GM20000 (cell line): ENCODE results near the gene OR7G3.

Experiments used
- DNase-seq: peaks from one replicate; pipeline ENCODE4 v3.0.0; 2012; ENCODE audit warnings: low spot score
- TF ChIP-seq, protein P1 (sequence below): IDR thresholded peaks from 2 replicates; pipeline ENCODE4 v1.5.1; 2012; ENCODE audit warnings: mild to moderate bottlenecking, control low read depth; ENCODE audit errors: extremely low read depth, missing control alignments

OR7G3 gene

DNA sequence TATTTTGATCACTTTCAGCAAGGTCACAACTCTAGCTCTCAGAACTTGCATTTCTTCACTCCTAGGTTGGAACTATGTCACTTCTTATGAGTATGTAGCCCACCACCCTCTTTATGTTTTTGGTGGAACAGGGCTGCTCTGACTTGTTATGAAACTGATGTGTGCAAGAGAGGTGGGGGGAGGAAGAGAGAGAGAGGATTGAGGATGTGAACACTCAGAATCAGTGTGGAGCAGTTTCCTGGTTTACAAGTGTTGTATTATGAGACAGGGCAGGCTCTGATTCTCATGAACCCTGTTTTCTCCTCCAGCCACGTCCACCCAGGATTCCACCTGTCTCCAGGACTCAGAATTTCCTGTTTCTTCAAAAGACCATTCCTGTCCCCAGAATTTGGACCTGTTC is 29.6 kb upstream of the OR7G3 start:
- DNase-seq, result no peak
- TF ChIP-seq, protein P1, sequence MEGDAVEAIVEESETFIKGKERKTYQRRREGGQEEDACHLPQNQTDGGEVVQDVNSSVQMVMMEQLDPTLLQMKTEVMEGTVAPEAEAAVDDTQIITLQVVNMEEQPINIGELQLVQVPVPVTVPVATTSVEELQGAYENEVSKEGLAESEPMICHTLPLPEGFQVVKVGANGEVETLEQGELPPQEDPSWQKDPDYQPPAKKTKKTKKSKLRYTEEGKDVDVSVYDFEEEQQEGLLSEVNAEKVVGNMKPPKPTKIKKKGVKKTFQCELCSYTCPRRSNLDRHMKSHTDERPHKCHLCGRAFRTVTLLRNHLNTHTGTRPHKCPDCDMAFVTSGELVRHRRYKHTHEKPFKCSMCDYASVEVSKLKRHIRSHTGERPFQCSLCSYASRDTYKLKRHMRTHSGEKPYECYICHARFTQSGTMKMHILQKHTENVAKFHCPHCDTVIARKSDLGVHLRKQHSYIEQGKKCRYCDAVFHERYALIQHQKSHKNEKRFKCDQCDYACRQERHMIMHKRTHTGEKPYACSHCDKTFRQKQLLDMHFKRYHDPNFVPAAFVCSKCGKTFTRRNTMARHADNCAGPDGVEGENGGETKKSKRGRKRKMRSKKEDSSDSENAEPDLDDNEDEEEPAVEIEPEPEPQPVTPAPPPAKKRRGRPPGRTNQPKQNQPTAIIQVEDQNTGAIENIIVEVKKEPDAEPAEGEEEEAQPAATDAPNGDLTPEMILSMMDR, result no peak

DNA sequence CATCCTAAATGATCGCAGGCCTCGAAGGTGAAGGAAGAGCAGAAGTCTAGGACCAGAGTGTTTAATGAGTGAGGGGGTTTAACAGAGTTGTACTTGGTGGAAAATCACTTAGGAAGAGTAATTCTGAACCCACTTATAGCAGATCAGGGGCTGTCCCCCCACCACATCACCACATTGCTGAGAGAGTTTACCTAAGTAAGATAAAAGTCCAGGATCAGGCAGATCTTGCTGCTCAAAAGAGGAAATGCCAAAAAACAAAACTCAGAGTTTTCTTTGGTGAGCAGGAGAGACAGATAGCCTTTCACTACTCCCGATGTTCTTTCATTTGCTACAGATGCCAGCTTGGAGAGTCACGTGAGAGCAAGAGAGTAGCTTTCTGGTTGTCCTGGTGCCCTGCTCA is 28.8 kb upstream of the OR7G3 start:
- TF ChIP-seq, protein P1, result no peak
- no peak for DNase-seq

DNA sequence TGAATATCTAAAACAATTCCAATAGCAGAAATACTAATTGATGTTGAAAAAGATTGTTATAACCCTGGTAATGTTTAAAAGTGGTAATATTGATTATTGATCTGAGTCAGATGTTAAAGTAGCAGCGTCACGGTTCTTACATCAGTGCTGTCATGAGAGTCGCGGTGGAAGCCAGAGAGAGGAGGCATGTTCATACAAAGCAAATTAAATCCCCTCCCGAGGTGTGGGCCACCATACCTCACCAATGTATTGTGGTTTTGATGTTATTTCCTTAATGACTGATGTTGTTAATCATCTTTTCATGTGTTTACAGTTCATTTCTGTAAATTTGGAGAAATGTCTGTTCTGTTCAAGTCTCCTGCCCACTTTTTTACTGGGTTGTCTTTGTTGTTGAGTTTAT is 24.6 kb upstream of the OR7G3 start:
- TF ChIP-seq, protein P1, result no peak
- no peak for DNase-seq

DNA sequence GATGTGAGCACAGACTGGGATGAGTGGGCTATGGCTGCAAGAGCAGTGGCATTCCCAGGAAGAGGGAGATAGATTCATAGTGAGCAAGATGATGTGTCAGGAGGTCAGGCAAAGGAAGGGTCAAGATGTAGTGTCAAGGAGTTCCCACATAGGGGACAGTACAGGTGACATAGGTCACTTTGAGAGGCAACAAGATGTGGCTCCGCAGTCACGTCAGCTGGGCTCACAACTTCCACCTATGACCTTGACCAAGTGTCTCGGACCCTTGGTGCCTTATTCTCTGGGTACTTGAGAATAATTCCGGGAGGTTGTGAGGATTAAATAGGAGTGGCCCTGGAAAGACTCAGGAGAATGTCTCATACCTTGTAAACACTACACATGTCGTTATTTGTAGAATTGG is 23.9 kb upstream of the OR7G3 start:
- TF ChIP-seq, protein P1, result no peak

DNA sequence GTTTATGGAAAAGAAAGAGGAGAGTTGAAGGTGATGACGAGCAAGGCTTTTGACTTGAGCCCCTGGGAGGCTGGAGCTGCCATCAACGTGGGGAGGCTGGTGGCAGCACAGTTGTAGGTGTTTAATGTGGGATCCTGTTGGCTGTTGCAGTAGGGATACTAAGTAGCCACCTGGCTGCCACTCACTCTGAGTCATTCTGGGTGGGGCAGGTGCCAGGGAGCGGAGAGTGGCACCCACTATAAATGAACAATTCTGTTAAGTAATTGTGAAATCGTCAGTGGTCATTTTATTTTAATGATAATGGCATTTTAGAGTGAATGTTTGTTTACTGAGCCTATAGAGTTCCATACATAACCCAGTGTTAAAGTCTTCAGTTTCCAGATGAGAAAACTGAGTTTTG is 23.2 kb upstream of the OR7G3 start:
- TF ChIP-seq, protein P1, result no peak

More for the DNA sequence above, 23.9 kb upstream of the OR7G3 start:
- no peak for DNase-seq

DNA sequence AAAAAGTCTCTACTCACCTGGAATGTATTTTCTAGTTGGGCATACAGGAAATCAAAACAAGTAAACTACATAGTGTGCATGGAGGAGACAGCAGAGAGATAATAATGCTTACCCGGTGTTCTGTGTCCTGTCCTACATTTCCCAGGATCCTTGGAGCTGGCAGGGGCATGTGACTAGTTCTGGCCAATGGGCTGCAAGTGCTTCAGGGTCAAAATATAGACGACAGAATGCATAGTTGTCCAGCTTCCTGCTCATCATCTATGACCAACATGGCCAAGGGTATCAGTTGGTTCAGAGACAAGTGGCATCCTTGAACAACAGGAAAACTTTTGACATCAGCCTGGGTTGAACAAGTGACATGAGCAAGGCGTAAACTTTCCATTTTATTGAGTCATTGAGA is 21.9 kb upstream of the OR7G3 start:
- no peak for DNase-seq
- TF ChIP-seq, protein P1, result no peak

More for the DNA sequence above, 23.2 kb upstream of the OR7G3 start:
- no peak for DNase-seq

DNA sequence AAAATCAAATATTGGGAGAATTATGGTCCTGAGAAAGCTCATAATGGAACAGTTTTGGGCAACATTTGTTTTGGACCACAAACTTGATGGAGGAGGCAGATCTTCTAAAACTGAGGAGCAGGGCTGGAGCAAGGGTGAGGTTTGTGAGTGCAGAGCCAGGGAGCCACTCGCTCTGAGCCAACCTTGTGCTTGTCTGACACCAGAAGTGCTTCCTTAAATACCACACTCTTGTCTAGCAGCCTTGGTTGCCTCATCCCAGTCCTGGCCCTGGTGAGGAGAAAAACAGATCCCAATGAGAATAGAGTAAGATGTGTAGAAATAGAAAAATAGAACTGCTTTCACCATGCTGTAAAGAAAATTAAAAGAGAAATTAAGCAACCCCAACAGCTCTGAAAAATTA is 20.1 kb upstream of the OR7G3 start:
- TF ChIP-seq, protein P1, result no peak

More for the DNA sequence above, 20.1 kb upstream of the OR7G3 start:
- DNase-seq, result no peak
